ENCODE results near the gene IL11RA.

The IL11RA gene

GRCh38 chr9:34687276-34688030 lies 35.5 kb downstream of the IL11RA start:
- DNase-seq: no peak

- DNase-seq: no peak
Measured at GRCh38 chr9:34688329-34689115, 36.5 kb downstream of the IL11RA start.

- no peak for DNase-seq
Measured at GRCh38 chr9:34689116-34689470, 37.1 kb downstream of the IL11RA start.

GRCh38 chr9:34689512-34689911 lies 37.5 kb downstream of the IL11RA start:
- DNase-seq: no peak

- DNase-seq: no peak
Measured at GRCh38 chr9:34690983-34691935, 39.3 kb downstream of the IL11RA start, which contains the start of gene CCL19. Gene CCL19, minus strand, starts transcription at chr9:34691276. Its CDS starts 137 bp downstream, at chr9:34691139.

GRCh38 chr9:34691936-34692315 lies 39.9 kb downstream of the IL11RA start:
- DNase-seq: no peak

GRCh38 chr9:34693560-34693959 lies 41.6 kb downstream of the IL11RA start:
- DNase-seq: no peak

GRCh38 chr9:34694811-34695210 lies 42.8 kb downstream of the IL11RA start:
- DNase-seq: no peak

GRCh38 chr9:34701023-34701768 lies 49.2 kb downstream of the IL11RA start:
- DNase-seq: peak; percentile 47

GRCh38 chr9:34701769-34702736 lies 50.1 kb downstream of the IL11RA start:
- DNase-seq: peak; percentile 68

- DNase-seq: no peak
Measured at GRCh38 chr9:34707130-34707529, 55.1 kb downstream of the IL11RA start.

GRCh38 chr9:34709196-34709978 lies 57.4 kb downstream of the IL11RA start:
- DNase-seq: no peak

GRCh38 chr9:34710023-34710422 lies 58.0 kb downstream of the IL11RA start, which contains the start of gene CCL21:
Gene CCL21, minus strand, starts transcription at chr9:34710136. Its CDS starts 70 bp downstream, at chr9:34710066.
- no peak for DNase-seq

Data from fibroblast of upper back skin (primary cell).